ENCODE data around the gene ZNF217. TPM values are rescaled to one million over a fixed set of nuclear protein-coding genes. Genes with fewer than 3 reads are reported as not detected.
"Not testable (repeated sequence)": the region's sequence is repeated elsewhere in the genome, so short reads cannot be mapped to it uniquely, and the experiment has no call there.

Gene ZNF217
- total and polyA plus RNA-seq, 2 donors (not counting 1 experiment from before 2014, with no cell fraction given): 15.5 to 92.6 TPM

DNA sequence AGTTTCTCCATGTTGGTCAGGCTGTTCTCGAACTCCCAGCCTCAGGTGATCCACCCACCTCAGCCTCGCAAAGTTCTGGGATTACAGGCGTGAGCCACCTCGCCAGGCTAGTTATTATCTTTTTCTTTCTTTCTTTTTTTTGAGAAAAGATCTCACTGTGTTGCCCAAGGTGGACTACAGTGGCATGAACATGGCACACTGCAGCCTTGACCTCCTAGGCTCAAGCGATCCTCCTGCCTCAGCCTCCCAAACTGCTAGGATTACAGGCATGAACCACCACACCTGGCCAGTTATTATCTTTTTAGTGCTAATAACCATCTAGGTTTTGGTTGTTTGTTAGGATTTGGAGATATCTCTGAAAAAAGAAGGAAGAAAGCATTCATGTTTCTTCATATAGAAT, 35.8 kb upstream of the ZNF217 start:
- CTCF ChIA-PET: no interaction called here
- no peaks in the 10 kb centered on the region for H3K27me3 Mint-ChIP-seq
- intact Hi-C loops (cut with micrococcal nuclease): loop anchor here (5.0 kb wide), 1 partner anchor 42 kb away; no protein-coding TSS in a partner anchor
- no peak overlapping the region for H3K27ac Mint-ChIP-seq
- POLR2A ChIA-PET: interaction anchor here (0.8 kb wide), 1 partner anchor 43 kb away, joined by 6 read pairs; no protein-coding TSS in a partner anchor
- no peaks in the 10 kb centered on the region for H3K36me3 ChIP-seq (replicated peaks in 1 of 2; ENCODE audit: control extremely low read depth in 1 of 2, control insufficient read depth in 1 of 2, extremely low read depth in 1 of 2, insufficient read depth in 2 of 2, low read length in 1 of 2)
- no peak overlapping the region for H3K27ac ChIP-seq (ENCODE audit: low read length in 2 of 2)
- H2AFZ ChIP-seq (ENCODE audit: insufficient read depth, low read depth, low read length, poor library complexity, severe bottlenecking): no peak overlapping the region
- WGBS (ENCODE audit: insufficient coverage): no CpG with 5 or more reads among the region's 5 CpGs
- H3K79me2 ChIP-seq (ENCODE audit: control insufficient read depth, insufficient read depth, low read length): no peaks in the 10 kb centered on the region
- H3K4me2 ChIP-seq (replicated peaks; ENCODE audit: low read depth, low read length, poor library complexity, severe bottlenecking): no peak overlapping the region
- H3K9me3 ChIP-seq (ENCODE audit: control extremely low read depth in 1 of 3, control insufficient read depth in 2 of 3, insufficient read depth in 1 of 3, low read length in 2 of 3): no peaks in the 10 kb centered on the region
- H3K4me3 ChIP-seq (ENCODE audit: control extremely low read depth in 1 of 5, extremely low read depth in 1 of 5, insufficient read depth in 1 of 5, low read depth in 2 of 5, low read length in 4 of 5): no peak overlapping the region
- ATAC-seq (ENCODE audit: low read depth) (no peak), DNase-seq (no peak)
- H4K20me1 ChIP-seq (ENCODE audit: control insufficient read depth, insufficient read depth, low read length, poor library complexity, severe bottlenecking): no peaks in the 10 kb centered on the region
- H3K9ac ChIP-seq (ENCODE audit: low read length): no peak overlapping the region
- H3K4me3 Mint-ChIP-seq: no peak overlapping the region
- TF ChIP-seq, protein P1, sequence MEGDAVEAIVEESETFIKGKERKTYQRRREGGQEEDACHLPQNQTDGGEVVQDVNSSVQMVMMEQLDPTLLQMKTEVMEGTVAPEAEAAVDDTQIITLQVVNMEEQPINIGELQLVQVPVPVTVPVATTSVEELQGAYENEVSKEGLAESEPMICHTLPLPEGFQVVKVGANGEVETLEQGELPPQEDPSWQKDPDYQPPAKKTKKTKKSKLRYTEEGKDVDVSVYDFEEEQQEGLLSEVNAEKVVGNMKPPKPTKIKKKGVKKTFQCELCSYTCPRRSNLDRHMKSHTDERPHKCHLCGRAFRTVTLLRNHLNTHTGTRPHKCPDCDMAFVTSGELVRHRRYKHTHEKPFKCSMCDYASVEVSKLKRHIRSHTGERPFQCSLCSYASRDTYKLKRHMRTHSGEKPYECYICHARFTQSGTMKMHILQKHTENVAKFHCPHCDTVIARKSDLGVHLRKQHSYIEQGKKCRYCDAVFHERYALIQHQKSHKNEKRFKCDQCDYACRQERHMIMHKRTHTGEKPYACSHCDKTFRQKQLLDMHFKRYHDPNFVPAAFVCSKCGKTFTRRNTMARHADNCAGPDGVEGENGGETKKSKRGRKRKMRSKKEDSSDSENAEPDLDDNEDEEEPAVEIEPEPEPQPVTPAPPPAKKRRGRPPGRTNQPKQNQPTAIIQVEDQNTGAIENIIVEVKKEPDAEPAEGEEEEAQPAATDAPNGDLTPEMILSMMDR (IDR thresholded peaks at IDR 0.05): no peak
- TF ChIP-seq EZH2 (IDR thresholded peaks at IDR 0.05; ENCODE audit: borderline replicate concordance, insufficient read depth, low read depth, low read length, poor library complexity, severe bottlenecking): no peak
- H3K27me3 ChIP-seq (replicated peaks in 1 of 4; ENCODE audit: control extremely low read depth in 1 of 4, control insufficient read depth in 3 of 4, insufficient read depth in 4 of 4, low read length in 3 of 4): no peaks in the 10 kb centered on the region
- no peaks in the 10 kb centered on the region for H3K9me3 Mint-ChIP-seq (ENCODE audit: insufficient read depth)
- peaks cover 24% of the 10 kb centered on the region for H3K4me1 Mint-ChIP-seq
- H3K4me1 ChIP-seq (ENCODE audit: control insufficient read depth in 2 of 2, insufficient read depth in 2 of 2, low read length in 2 of 2): peaks cover 6 to 15% of the 10 kb centered on the region in 2 donors

DNA sequence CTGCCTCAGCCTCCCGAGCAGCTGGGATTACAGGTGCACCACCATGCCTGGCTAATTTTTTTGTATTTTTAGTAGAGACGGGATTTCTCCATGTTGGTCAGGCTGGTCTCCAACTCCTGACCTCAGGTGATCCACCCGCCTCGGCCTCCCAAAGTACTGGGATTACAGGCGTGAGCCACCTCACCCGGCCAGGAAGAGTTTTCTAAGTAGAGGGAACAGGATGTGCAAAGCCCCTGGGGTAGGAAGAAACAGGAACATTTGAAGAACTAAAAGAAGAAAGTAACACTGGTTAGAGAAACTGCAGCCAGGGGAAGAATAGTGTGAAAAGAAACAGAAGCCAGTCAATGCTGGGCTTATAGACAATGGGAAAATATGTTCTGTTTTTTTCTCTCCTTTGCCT, 35.1 kb upstream of the ZNF217 start:
- intact Hi-C loops (cut with micrococcal nuclease): loop anchor here (5.0 kb wide), 1 partner anchor 41 kb away; no protein-coding TSS in a partner anchor
- H4K20me1 ChIP-seq (ENCODE audit: control insufficient read depth, insufficient read depth, low read length, poor library complexity, severe bottlenecking); H3K27ac ChIP-seq (ENCODE audit: low read length in 2 of 2); H3K4me3 ChIP-seq (ENCODE audit: control extremely low read depth in 1 of 5, extremely low read depth in 1 of 5, insufficient read depth in 1 of 5, low read depth in 2 of 5, low read length in 4 of 5); H2AFZ ChIP-seq (ENCODE audit: insufficient read depth, low read depth, low read length, poor library complexity, severe bottlenecking); H3K9ac ChIP-seq (ENCODE audit: low read length); ATAC-seq (ENCODE audit: low read depth); POLR2A ChIA-PET; H3K4me2 ChIP-seq (replicated peaks; ENCODE audit: low read depth, low read length, poor library complexity, severe bottlenecking); H3K79me2 ChIP-seq (ENCODE audit: control insufficient read depth, insufficient read depth, low read length); DNase-seq; H3K9me3 ChIP-seq (ENCODE audit: control extremely low read depth in 1 of 3, control insufficient read depth in 2 of 3, insufficient read depth in 1 of 3, low read length in 2 of 3); H3K27me3 Mint-ChIP-seq; H3K9me3 Mint-ChIP-seq (ENCODE audit: insufficient read depth); H3K27me3 ChIP-seq (replicated peaks in 1 of 4; ENCODE audit: control extremely low read depth in 1 of 4, control insufficient read depth in 3 of 4, insufficient read depth in 4 of 4, low read length in 3 of 4); H3K36me3 ChIP-seq (replicated peaks in 1 of 2; ENCODE audit: control extremely low read depth in 1 of 2, control insufficient read depth in 1 of 2, extremely low read depth in 1 of 2, insufficient read depth in 2 of 2, low read length in 1 of 2); H3K4me3 Mint-ChIP-seq; H3K27ac Mint-ChIP-seq: not testable (repeated sequence)
- peaks cover 5 to 15% of the 10 kb centered on the region in 2 donors for H3K4me1 ChIP-seq (ENCODE audit: control insufficient read depth in 2 of 2, insufficient read depth in 2 of 2, low read length in 2 of 2)
- peaks cover 24% of the 10 kb centered on the region for H3K4me1 Mint-ChIP-seq
- 93% methylated on average over 5 of the region's 6 CpGs for WGBS (ENCODE audit: insufficient coverage)
- CTCF ChIA-PET: interaction anchor here (1.6 kb wide), 1 partner anchor 311 kb away, joined by 3 read pairs; no protein-coding TSS in a partner anchor

Measured in B cell (primary cell).